GM19099 (cell line): Measurements from ENCODE around the gene KIRREL3.

Experiments used
- POLR2A ChIP-seq: IDR thresholded peaks from 3 replicates; pipeline ENCODE4 v1.6.1; 2011; ENCODE audit warnings: low read depth; ENCODE audit not compliant: insufficient read length; ENCODE audit errors: extremely low read depth

Gene KIRREL3

DNA sequence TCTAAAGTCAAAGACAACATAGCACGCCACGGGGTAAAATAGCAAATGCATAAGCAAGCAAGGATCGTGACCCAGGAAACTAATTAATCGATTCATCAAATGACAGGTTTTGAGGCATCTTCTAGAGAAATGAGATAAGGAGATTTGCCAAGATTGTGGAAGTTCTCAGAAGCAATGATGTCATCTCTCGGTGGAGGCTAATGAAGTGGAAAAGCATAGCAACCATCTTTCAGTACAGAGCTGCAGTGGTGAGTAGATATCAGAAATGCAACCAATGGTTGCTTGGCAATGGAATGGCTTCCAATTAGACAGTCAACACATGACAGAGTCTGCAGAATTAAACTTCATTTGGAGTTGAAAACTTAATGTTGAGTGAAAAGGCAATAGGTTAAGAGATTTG, 116.0 kb downstream of the KIRREL3 start:
- TF ChIP-seq POLR2A: no peak

DNA sequence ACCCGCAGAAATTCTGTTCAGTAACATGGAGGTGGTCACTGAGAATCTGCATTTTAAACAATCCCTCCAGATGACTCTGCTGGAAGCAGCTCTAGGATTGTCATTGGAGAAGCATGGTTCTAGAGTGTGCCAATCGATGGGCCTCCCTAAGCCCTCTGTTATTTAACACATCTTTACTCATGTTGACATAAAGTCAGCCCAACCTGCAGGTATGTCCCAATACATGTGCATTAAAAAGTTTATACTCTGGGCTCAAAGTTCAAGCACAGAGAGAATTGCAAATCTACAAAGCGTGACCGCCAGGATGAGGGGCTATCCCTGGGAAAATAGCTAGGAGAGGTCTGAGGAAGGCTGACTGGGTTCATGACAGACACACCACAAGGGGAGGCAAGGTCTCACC, 116.4 kb downstream of the KIRREL3 start:
- no peak for TF ChIP-seq POLR2A

DNA sequence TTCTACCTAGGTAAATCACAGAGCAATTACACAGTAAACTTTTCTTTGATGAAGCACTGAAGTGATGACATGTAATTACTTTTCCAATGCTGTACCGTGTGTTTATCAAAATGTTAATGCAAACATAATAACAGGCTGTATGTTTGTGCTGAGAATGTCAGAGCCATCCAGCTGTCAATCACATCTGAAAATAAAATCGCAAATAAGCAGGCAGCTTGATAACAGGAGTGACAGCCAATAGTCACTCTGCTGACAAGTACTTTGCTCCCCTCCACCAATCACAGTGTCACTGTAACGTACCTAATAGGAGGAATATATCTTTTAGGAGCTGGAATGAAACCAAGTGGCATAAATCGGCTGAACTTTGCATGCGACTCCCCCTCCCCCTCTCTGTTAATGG, 119.7 kb downstream of the KIRREL3 start:
- TF ChIP-seq POLR2A: no peak

DNA sequence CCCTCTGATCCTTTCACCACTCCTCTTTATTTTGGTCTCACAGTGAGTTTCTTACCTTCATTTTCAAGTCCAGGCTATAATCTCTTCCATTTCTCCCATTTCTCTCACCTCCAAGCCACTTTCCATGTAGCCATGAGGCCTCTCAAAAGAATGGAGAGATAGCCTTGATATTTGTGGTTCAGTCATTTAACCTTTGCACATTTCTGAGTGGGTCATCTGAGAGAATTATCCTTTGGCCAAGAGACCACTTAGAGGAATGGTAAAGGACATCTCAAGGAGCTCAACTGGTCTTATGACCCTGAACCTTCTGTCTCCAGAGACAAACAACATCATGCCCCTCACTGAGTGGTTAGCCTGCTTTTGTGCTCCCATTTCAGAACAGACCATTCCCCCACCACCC, 121.1 kb downstream of the KIRREL3 start:
- TF ChIP-seq POLR2A: no peak

DNA sequence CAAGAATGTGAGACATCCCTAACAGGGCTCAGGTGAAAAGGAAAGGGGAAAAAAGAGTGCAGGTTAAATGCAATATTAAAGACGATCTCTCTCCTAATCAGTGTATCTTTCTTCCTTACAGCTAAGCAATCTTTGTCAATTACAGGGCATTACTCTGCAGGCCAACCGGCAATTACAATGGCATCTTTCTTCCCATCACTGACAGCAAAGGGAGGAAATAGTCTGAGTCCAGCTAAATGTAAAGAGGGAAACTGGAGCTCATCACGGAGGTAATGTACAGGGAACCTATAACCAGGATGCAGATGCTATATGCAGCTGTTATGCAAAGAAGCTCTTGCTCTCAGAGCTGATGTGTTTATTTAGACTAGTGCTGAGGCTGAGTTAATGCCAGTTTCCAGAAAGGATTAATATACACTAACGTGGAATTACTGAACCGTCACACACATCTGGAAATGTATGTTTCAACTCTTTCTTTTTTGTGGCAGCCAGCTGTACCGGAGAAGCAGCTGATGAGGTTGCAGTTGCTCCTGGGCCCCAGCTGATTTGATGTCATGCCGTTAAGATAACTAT, 121.6 kb downstream of the KIRREL3 start:
- TF ChIP-seq POLR2A: no peak

DNA sequence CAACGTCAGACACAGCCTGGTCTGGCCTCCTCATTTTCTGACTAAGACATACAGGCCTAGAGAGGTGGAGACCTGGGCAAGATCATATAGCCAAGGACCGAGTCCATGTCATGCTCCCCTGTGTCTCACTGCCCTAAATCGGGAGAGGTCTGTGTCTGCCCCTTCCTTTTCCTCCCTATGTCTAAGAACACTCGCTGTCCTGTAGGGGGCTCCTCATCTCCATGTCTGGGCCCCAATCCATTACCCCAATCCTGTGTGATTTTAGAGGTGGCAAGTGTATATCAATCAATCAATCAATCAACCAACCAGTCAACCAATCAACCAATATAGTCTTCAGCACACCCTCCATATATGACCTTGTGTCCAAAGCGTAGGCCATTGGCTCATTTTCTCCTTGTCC, 125.7 kb downstream of the KIRREL3 start:
- no peak for TF ChIP-seq POLR2A

DNA sequence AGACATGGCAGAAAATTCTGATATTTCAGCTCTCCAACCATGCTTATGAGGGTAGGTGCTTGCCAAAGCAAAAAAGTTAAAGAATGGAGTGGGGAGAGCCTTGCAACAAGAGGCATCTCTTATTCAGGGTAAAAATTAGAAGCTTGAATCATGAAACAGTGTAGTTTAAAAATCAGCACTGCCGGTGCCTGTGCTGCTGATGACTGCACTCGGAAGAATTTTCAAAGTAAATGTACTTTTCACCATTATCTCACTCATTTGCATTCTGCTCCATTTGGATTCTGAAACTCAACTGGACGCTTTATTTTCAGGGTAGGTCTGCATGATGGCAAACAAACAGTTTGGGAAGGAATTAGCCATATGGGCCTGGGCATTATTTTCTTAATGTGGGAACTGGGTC, 126.3 kb downstream of the KIRREL3 start:
- no peak for TF ChIP-seq POLR2A

DNA sequence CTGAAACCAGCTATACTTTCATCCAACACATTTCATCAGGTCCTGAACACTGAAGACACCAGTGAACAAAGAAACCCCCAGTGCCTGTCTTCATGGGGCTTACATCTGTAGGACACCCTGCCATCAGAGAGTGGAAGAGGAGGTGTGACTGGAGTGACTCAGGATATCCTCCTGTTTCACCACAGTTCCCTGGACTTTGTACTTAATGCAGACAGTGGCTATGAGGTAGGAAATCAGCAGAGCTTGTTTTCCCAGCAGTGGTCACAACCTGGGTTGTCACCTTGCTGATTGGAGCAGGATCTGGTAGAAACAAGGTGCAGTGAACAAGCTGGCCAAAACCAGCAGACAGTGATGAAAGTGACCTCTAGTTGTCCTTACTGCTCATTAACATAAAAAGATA, 128.8 kb downstream of the KIRREL3 start:
- TF ChIP-seq POLR2A: no peak

DNA sequence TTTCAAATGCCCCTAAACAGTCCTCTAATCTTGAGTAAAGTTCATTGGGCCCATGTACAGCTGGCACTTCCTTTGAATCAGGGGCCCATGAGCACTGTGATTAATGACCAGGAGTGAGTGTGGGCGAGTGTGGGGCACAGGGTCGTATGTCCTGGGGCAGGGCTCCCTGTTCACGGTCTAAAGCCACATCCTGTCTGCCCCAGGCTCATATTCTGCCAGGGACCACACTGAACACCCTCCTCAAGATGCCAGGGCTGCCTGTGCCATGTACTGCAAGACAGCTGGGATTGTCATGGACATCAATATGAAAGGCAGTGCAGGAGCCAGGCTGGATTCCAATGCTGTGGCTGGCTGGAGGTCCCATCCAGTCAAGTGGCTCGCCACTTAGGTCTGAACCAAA, 130.5 kb downstream of the KIRREL3 start:
- no peak for TF ChIP-seq POLR2A

DNA sequence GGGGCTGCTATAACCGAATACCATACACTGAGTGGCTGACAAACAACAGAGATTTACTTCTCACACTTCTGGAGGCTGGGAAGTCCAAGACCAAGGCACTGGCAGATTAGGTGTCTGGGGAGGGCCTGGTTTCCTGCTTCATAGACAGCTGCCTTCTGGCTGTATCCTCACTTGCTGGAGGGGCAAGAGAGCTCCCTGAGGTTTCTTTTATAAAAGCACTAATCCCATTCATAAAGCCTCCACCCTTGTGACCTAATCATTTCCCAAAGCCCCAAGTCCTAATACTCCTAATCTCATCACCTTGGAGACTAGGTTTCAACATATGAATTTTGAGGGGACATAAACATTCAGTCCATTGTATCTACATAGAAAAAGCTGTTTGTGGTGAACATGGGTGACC, 131.8 kb downstream of the KIRREL3 start:
- TF ChIP-seq POLR2A: no peak

DNA sequence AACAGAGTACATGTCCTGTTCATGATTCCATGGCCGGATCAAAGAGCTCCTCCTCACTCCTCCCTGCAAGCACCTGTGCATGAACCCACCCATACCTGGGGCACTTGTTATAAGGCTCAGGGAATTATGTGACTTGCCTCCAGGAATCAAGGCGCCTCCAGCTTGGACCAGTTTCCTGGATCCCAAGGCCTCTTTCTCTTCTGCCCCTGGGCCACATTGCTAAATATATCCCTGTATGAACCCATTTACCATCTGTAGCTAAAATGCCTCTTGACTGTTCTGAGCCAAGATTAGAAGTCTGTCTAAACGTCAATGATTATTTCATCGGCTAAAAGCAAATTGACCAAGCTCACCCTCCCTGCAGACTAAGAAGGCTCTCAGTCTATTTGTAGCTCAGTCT, 135.6 kb downstream of the KIRREL3 start:
- no peak for TF ChIP-seq POLR2A

DNA sequence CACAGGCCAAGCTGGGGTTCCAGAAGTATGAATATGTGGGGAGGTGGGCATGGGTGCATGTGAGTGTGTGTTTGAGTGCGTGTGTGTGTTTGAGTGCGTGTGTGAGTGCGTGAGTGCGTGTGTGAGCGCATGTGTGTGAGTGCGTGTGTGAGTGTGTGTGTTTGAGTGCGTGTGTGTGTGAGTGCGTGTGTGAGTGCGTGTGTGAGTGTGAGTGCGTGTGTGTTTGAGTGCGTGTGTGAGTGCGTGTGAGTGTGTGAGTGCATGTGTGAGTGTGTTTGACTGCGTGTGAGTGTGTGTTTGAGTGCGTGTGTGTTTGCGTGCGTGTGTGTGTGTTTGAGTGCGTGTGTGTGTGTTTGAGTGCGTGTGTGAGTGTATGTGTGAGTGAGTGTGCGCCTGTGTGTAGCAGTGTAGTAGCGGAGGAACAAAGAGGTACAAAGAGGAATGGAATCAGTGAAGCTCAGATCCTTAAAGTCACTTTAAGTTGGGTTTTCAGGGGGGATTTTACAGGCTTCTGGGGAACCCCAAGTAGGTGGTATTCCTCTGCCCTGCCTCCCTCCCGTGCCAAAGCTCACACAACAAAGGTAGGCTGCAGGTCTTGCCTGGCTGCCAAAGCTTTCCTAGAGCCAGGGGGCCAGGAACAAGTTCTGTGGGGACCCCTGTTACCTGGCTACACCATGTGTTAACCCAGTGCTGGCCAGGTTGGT, 137.1 kb downstream of the KIRREL3 start:
- no peak for TF ChIP-seq POLR2A

DNA sequence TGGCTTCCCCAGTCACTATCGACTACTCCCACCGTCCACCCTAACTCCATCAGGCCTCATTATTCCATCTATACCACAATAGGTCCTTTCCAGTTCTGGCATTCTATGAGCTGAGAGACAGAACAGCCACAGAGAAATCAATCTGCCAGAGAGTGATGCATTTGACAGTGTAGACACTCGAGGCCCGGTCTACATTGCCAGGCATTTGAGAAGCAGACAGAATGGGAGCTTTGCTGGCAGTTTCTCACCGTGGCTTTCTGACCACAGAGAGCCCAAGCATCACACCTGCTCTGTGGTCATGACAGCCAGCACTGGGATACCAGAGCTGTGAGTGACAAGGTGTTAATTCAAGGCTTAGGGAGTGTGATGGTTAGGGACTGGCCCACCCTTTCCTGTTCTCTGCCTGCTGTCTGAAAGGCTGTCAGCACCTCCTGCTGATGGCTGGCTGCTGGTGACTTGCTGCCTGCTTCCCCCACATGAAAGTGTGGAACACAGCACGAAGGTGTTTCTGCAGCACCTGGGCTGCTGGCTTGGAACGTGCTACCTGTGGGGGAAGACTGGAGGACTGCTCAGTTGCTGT, 137.8 kb downstream of the KIRREL3 start:
- no peak for TF ChIP-seq POLR2A

DNA sequence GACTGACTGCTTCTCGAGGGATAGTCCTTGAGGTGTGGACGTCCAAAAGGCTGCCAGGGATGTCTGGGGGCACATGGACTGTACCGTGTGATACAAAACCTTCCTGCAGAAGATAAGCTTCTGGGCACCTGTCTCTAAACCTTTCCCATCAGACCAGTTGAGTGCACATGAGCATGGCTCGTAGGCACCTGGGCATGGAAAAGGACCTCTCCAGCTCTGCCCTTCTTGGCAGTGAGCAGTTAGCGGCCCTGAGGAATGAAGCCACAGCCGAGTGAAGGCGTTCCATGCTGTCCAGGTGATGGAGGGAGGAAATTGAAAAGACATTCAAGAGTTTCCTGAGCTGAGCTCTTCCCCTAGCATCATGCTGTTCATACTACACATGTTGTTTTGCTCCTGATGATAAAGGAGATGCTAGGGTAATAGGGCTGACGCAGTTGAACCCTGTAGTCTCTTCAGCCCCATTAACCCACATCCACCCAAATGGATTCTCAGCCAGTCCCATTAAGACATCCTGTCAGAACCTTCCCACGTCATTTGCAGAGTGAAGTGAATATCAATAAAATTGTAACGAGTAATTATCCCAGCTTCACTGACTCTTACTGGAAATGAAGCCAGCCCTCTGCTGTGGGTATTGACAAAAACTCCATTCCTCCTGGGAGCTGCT, 138.6 kb downstream of the KIRREL3 start:
- TF ChIP-seq POLR2A: no peak

DNA sequence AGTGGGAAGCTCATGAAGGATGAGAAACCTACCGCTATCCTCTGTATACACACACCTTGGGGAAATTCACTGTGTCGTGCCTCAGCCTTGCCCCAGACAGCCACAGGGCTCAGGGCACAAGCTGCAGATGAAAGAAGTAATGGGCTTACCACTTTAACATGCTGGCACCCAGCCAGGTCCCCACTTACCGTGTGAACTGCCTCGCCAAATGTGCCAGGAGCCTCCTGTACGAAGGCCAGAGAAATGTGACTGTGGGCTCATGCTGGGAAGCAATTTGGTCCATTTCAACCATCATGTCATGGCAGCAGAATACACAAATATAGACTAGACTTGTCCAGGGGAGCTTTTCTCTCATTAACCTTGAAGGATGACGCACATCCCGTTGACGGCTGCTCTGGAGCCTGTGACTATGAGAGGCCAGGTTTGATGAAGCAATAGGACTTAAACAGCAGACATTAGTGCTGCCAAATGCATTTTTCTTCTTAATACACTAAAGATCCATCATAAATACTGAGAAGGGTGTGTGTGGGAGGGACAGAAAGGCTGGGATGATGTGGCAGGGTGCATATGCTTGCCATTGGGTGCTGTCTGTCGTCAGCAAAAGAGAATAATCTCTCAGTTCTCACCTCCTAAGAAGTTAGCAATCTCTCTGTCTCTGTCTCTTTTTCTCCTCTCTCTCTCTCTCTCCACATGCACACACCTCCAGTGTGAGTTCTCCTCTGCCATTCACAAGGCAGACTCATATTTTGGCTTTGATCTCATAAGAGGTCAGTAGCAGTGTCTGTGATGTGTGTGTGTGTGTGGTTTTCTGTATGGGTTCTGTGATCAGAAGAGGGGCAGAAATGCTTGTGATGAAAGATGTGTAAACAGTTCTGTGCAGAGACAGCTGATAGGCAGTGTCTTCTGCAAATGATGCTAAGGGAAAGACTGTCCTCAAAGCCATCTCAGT, 142.4 kb downstream of the KIRREL3 start:
- TF ChIP-seq POLR2A: no peak

DNA sequence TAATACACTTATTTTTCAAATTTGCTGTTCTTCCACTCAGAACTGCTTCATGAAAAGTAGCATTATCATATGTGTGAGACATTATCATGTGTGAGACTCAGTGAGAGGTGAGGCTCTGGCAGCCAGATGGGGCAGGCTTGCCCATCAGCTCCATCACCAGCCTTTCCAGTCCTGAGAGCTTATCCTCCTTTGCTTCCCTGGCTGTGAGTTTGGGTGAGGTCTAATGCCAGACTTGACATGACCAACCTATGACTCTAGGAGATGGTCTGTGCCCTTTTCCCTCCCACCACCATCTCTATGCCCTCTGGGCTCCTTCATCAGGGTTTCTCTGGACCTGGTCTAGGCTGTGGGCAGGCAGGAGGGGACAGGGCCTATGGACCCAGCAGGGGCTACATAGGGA, 145.0 kb downstream of the KIRREL3 start:
- TF ChIP-seq POLR2A: no peak

DNA sequence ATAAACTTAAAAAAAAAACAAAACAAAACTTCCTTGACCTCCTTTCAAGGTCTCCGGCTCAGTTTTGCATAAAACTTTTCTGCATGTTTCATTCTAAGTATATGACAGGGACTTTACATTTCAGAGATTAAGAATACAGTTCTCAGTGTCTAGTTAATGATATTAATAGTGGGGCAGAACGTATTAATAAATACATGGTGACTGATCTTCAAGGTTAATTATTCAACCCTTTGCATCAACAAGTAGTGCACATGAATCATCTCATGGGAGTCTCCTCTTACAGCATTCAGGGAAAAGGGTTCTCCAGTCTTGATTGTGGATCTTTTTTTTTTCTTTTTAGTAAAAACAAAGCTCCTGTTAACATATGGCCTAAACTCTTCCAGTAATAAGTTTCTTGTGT, 146.8 kb downstream of the KIRREL3 start:
- no peak for TF ChIP-seq POLR2A
